ENCODE data around the gene TRIM31.

The TRIM31 gene

DNA sequence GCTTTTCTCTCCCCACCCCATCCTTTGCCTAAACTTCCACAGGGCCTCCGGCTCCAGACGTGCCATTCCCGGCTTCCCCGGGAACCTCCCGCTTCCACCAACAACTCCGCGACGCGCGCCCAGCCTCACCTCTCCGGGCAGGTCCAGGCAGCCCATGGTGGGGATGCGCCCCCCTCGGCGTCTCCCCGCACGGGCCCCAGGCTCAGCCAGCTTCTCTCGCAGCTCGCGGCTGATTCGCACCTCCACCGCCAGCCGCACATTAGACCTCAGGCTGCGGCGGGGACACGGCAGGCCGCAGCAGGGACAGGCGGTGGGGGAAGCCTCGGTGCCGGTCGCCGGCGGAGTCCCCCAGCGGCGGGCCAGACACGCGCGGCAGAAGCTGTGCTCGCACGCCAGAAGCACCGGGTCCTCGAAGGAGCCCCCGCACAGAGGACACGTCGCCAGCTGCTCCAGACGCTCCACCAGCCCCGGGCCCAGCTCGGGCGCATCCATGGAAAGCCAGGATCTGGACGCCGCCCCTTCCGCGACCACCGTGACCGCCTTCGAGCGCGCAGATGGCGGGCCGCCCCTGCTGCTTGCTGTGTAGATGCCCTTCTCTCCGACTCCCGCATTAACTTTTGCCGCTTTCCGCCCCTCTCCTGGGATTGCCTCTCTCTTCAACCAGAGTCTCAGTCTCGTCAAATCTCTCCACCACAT is 37.6 kb downstream of the TRIM31 start, which contains the start of gene RNF39:
RNF39 (minus strand) TSS at position 676 of the 696 bp plus-strand sequence; CDS start at position 492, 184 bp downstream.
- DNase-seq, result no peak

DNA sequence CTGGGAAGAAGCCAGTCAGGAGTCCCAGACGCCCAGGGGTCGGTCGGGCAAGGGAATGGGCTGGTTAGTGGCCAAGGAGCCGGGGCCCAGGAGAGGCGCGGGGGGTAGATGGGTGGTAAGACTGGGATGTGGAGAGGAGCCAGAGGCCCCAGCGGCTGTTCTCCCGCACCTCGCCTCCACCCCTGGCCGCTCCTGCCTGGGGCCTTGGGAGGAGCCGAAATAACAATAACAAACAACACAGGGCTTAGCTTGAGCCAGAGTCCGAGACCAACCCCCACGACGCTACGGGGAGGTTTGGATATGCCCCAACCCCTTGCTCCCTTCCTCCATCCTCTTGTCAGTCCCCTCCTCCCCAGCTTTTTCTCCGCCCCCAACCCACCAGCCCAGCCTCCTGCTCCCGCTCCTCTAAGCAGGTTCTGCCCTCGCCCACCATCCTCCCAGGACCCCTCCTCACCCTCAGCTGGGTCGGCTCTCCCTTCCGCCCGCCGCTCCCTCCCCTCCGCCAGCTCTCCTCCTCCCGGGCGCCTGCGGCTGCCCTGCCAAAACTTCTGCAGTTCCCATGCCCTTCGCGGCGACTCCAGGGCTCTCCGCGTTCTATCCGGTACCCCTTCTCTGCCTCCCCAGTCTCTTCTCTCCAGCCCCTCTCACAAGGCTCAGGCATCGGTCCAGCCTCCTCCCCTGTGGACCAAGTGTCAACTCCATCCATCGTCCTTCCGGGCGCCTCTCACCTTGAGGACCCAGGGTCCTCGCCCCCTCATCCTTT is 38.4 kb downstream of the TRIM31 start:
- DNase-seq, result no peak

DNA sequence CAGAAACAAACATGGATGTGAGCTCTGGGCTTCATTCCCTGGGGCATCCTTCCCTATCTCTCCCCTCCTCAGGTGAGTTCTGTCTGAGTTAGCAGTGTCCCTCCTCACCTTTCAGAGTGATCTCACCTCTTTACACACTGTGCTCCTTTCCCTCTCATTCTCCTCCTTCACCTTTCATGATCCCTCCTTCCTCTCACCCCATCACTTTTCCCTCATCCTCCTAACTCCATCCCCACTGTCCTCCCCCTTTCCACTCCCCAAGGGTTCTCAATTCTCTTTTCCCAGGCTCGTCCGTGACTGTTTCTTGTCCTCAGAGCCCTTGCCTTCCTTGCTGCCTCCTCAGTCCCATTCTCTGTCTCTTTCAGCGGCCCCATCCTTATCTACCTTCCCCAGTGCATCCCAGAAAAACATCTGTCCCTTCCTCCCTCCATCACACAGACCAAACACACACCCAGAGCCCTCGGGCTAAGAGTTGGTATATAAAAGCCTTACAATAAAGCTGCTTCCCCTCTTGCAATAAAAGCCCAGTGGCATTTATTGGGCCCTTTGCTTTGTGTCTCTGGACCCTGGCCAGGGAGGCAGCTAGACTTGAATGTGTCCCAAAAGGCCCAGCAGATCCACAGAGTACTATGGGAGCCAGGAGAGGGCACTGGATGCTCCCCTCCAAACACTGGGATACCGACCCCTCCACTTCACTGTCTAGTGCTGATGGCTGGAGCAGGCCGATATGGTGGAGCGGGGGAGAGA is 39.2 kb downstream of the TRIM31 start:
- no peak for DNase-seq

DNA sequence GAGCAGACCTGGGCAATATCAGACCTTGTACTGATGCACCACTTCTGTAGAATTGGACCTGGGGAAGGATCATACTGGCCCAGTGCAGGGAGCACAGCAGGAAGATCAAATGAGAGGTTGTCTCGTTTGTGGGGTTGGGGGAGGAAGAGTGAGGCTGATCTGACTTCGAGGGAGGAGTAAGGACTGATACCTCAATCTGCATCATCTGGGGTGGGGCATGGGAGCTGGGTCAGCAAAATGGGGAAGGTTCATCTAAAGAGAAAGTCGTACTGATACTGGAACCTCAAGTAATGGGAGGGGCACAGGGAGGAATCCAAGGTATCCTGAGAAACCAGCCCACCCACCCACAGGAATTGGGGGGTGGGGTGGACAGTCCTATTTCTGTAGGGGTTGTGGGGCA is 41.0 kb downstream of the TRIM31 start:
- no peak for DNase-seq

DNA sequence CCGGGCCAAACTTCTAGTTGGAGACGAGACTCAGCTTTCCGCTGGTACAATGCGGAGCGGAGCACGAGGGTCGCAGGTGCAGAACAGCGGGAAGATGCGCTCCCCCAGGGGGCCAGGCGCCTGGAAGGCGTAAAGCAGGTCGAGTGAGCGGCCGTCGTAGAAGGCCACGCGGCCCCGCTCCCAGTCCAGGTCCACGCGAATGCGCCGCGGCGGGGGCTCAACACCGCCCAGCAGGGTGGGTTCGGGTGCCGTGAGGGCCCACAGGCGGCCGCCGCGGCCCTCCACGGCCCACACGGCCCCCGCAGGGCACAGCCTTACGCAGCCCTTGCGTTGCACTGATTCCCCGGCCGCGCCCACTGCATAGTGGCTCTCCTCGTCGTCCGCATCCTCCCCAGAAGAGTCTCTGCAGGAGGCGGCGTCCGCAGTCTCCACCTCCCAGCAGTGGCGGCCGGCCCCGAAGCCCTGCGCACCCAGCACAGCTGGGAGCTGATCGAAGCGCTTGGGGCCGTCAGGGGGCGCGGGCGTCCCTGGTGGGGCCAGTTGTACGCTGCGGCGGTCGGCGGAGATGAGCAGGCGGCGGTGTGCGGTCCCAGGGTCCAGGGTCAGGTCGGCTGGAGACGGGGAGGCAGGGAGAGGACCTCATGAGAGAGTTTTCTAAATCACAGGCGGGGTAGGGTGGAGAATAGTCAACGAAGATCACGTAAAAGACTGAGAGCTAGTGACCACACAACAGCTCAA is 41.6 kb downstream of the TRIM31 start:
- no peak for DNase-seq

- DNase-seq, result no peak
These were observed 45.3 kb downstream of the TRIM31 start for GRCh38 chr6:30067460-30068139.

- peak; percentile 100 for DNase-seq
These were observed 46.1 kb downstream of the TRIM31 start, which contains the start of gene PPP1R11 for GRCh38 chr6:30066577-30067459. TSS of gene PPP1R11 (plus strand) at chr6:30067198. CDS start at chr6:30067411, 213 bp downstream.

DNA sequence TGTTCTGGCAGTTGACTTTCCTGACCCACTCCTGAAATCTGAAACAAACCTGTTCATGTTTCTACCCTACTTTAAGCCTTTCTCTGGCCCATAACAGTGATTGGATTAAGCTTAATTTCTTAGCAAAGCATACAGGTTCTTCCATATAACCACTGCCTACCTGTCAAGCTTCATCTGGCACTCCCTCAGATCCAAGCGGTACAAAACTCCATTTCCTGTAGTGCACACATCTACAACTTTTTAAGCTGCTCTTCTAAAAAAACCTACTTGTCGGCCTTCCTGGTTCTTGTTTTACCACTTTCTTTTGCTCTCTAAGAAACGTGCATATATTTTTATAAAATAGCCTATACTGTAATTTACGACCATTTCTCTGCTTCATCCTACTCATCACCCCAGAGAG is 46.8 kb downstream of the TRIM31 start:
- no peak for DNase-seq

DNA sequence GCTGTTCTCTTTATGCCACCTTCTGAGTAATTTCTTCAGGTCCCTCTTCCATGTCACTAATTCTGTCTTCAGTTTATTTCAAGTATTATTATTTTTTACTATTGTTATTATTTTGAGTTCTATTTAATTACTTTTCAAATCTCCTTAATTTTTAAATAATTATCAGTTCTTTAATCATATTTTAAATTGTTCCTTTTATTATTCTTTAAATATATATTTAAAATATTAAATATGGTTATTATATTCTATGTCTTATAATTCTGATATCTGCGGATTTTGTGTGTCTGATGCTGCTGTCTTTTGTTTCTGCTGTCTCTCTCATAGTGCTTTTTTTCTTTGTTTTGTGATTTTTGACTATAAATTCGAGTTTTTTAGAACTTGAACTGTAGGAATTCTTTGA is 49.6 kb downstream of the TRIM31 start:
- DNase-seq, result no peak

- no peak for DNase-seq
These were observed 50.3 kb downstream of the TRIM31 start for GRCh38 chr6:30062471-30063178.

- DNase-seq, result no peak
These were observed 50.9 kb downstream of the TRIM31 start for GRCh38 chr6:30061858-30062458.

DNA sequence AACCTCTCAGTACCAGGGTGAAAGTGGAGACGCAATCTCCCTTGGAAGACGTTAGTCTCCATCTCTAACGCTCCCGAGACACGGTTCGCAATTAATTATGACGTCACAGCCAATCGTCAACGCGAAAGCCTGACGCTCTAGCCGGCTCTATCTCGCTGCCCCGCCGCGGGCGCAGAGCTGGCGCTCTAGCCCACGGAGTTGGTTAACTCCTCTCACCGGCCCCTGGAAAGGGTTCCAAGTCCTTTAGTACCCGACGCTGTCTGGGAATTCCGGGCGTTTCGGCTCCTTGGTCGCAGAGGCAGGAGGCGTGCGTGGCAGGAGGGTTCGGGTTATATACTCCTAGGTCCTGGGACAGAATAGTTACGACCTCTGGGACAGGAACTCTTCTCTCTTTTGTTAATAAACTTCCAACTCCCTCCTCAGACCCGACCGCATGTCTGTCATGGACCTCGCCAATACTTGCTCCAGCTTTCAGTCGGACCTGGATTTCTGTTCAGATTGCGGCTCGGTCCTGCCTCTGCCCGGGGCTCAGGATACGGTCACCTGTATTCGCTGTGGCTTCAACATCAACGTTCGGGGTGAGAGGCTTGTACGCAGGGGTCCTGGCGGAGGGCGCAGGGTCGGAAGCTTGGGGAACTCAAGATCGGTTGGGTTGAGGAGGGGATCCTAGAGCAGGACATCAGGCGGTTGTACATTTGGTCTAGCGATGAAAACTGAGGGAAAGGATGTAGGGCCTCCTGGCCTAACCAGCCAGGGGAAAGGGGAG is 51.6 kb downstream of the TRIM31 start, which contains the start of gene POLR1H:
POLR1H (plus strand) TSS at position 174 of the 766 bp plus-strand sequence; CDS start at position 434, 260 bp downstream.
- DNase-seq, result peak; percentile 97

DNA sequence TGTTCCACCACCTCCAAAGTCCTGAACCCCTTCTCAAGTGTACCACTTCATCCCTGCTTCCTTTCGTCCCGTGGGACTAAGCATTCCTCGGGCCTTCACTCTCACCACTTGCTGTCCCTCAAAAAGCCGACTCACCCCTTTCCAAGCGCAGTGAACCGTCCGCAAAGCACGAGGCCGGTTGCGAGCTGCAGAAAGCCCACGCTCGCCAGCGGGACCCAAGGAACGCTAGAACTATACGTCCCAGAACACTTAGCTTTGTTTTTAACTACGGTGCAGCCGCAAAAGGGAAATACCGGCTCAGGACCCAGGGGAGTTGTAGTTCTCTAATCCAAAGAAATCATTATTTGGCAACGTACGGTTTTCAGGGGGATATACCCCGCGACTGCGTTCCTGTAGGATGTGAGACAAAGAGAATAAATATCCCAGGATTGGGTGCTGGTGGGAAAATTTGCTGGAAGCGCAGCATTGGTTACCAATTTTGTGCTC is 52.2 kb downstream of the TRIM31 start:
- DNase-seq, result no peak

DNA sequence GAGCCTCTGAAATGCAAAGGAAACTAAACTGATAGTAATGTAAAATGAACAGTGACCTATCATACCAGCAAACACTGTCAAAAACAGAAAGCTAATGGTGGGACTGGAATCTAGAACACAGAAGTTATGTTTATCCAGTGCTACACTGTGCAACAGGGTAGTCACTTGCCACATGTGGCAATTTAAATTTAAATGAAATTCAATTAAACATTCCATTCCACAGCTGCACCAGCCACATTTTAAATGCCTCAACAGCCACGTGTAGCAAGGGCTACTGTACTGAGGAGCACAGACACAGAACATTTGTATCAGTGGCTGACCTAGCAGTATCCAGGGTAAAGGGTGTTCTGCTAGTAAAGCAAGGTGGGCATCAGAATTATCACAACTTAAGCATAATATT is 57.4 kb downstream of the TRIM31 start:
- no peak for DNase-seq

GRCh38 chr6:30053682-30054081 is 59.2 kb downstream of the TRIM31 start:
- DNase-seq, result no peak

Measured in NCI-H2227 treated with DMSO at 0.1 percent for 48 hours (cell line).